C4-2B (cell line): Measurements from ENCODE around the gene C6.

Experiments
- H3K27ac ChIP-seq: fragments of 450-650 bp; 2 replicates; pipeline ENCODE4 v1.5.1; 2017
- ZFX ChIP-seq: fragments of 450-650 bp; IDR thresholded peaks from 2 replicates; pipeline ENCODE4 v1.6.1; 2017
- TF ChIP-seq, protein P1 (sequence below): fragments of 450-650 bp; conservative IDR thresholded peaks from 2 replicates; pipeline ENCODE4 v1.5.1; 2017; ENCODE audit warnings: mild to moderate bottlenecking

The C6 gene

DNA sequence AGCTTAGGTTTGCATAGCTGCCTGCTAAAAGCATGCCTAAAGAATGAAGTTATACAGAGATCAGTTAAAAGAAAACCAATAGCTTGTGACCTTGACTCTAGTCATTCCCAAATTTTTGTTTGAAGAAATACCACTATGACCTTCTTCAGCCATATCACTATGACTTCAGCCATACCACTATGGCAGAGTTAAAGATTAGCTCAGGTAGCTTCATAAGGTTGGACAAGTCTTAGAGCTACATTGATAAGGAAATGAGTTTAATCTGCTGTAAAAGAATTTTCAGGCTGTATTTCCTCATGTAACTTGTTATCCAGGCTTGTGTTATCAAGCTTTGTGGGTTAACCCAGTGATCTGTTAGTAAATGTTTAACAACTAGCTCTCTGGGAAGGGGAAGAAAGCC lies 30.7 kb downstream of the C6 start:
- TF ChIP-seq ZFX, result no peak
- TF ChIP-seq, protein P1, sequence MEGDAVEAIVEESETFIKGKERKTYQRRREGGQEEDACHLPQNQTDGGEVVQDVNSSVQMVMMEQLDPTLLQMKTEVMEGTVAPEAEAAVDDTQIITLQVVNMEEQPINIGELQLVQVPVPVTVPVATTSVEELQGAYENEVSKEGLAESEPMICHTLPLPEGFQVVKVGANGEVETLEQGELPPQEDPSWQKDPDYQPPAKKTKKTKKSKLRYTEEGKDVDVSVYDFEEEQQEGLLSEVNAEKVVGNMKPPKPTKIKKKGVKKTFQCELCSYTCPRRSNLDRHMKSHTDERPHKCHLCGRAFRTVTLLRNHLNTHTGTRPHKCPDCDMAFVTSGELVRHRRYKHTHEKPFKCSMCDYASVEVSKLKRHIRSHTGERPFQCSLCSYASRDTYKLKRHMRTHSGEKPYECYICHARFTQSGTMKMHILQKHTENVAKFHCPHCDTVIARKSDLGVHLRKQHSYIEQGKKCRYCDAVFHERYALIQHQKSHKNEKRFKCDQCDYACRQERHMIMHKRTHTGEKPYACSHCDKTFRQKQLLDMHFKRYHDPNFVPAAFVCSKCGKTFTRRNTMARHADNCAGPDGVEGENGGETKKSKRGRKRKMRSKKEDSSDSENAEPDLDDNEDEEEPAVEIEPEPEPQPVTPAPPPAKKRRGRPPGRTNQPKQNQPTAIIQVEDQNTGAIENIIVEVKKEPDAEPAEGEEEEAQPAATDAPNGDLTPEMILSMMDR, result no peak
- no peak overlapping the region for H3K27ac ChIP-seq

DNA sequence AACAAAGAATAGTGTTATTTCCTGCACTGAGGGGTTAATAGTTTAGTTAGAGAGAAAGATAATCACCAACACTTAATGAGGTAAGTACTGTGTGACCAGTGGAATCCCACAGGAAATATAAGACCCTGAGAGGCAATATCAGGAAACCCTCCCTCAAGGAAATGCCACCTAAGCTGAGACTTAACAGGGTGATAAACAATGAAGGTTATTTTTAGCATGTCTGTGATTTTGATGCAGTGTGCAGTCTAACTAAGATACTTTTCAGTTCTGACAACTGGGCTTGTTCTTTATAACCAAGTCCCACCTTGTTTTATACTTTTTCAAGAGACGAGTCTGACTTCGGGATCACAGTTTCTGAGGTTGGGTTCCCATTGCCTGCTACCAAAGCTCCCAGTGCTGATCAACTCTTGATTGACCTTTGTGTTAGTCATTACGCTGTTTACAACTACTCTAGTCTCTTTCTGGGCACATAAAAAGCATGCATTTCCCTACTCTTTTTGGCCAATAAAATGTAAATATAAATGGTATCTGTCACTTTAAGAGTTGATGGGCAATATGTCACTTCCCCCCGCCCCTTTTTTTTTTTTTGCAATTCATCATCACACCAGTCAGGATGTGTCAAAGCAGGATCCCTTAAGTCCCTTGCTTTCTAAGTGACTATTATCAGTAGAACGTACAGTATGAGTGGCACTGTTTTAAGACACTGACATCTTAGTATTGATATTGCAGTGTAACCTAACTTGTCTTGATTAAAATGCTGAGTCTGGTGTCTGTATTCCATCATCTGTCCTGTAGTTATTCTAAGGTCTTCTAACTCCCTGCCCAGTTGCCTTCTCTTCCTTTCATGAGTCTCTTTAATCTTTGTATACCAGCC lies 31.4 kb downstream of the C6 start:
- H3K27ac ChIP-seq, result no peak overlapping the region
- TF ChIP-seq, protein P1, result no peak
- TF ChIP-seq ZFX, result no peak

DNA sequence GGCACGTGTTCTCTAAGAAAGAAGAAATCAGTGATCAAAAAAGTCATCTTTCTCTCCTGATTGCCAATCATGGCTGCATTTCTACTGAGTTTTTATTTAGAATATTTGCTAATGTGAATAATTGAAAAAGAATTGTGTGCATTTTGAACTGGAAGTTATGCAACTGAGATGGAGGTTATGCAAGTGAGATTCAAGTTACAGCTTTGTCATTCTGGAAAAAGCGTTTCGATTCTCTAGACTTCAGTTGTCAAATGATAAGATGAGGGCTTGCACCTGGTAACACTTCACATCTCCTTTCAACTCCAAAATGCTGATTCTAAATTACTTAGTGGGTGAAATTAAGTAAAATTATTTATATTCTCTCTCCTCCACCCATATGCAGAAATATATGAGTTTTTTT lies 36.4 kb downstream of the C6 start:
- TF ChIP-seq, protein P1, result no peak
- no peak for TF ChIP-seq ZFX
- no peak overlapping the region for H3K27ac ChIP-seq

DNA sequence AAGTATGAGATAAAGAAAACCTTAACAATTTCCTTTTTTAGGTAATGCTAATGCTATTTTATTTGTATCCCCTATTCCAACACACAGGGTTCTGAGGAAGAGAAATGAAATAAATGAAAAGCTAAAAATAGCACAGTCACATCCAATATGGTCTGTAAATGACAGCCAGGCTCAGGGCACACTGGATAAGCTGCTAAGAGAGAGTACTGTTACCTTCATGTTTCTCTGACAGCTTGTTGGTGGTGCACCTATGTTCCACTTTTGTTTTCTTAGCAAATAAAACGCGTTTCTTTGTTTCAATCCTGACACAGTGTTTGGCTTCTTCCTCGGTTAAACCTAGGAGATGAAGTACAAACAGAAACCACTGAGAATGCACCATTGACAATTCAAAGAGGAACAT lies 41.3 kb downstream of the C6 start:
- TF ChIP-seq ZFX, result no peak
- TF ChIP-seq, protein P1, result no peak
- no peak overlapping the region for H3K27ac ChIP-seq

DNA sequence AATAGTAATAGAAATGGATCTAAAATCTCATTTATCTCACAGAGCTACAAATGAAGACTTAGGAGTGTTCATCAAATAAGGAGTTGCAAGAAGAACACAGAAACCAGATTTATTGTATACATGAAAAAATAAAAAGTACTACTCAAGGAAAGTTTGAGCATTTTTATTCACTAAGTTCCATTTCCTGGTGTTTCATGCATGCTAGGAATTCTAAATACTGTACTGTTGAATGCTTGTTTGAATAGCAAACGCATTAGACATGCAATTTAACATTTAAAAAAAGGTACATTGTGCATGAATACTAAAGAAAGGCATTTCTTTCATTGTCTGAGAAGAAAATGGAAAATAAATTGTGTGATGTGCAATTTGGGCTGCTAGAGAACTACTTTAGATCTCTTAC lies 52.1 kb downstream of the C6 start:
- no peak for TF ChIP-seq ZFX
- TF ChIP-seq, protein P1, result no peak
- no peak overlapping the region for H3K27ac ChIP-seq

DNA sequence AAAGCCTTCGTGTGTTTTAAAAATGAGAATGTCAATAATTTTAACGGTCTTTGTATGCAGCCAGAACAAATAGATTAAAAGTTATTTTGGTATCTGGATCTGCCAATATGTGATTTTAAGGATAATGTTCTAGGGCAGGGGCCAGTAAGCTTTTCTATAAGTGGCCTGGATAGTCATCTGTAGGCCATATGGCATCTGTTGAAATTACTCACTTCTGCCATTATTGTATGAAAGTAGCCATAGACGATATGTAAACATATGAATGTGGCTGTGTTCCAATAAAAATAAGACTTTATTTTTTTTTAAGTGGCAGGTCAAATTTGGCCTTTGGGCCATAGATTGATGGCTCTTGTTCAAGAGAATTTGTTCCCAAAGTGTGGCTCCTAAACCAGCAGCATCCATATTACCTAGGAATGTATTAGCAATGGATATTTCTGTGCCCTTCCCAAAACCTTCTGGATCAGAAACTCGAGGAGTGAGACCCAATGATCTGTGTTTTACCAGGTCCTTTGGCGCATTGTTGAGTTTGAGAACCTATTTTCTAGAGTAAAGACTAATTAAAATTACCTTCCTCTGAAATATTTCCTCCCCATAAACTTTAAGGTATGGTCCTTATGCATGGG lies 55.9 kb downstream of the C6 start:
- TF ChIP-seq ZFX, result no peak
- TF ChIP-seq, protein P1, result no peak
- H3K27ac ChIP-seq, result no peak overlapping the region

DNA sequence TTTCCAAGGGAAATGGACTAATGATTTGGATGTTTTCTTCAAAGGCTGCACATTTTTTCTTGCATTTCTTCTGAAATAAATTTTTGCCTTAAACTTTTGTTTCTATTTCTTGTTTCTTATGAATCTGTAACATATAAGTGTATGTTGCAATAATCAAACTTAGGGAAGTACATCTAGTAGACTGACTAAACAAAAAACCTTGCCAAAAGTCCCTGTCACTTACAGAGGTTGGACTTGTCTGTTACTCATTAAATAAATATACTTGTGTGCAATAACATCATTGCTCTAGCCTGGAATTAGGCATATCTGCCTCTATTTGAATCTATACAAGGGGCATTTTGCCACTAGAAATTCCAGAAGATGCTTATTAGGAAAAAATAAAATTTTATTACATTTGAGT lies 56.6 kb downstream of the C6 start:
- TF ChIP-seq, protein P1, result no peak
- no peak for TF ChIP-seq ZFX
- no peak overlapping the region for H3K27ac ChIP-seq
